ENCODE measurements around the gene ZNF710. TPM values are rescaled to one million over a fixed set of nuclear protein-coding genes. Genes with fewer than 3 reads are reported as not detected.

Gene ZNF710
- total RNA-seq, 4 donors from 2014 or later: 27.3 to 43.4 (median 35.6) TPM

GRCh38 chr15:89997079-89997478 lies 4.0 kb upstream of the ZNF710 start:
- DNase-seq: no peak
- TF ChIP-seq CTCF (IDR thresholded peaks at IDR 0.05) (no peak), EP300 (IDR thresholded peaks at IDR 0.05; ENCODE audit: low read depth) (no peak), POLR2A (IDR thresholded peaks at IDR 0.05) (no peak), POLR2AphosphoS5 (IDR thresholded peaks at IDR 0.05) (no peak)
- H3K4me1 ChIP-seq: peaks cover 0 to 31% (median 25%) of the 10 kb centered on the region in 4 donors
- H3K27me3 ChIP-seq: no peaks in the 10 kb centered on the region
- 71 to 72% methylated on average over 4 of the region's 4 CpGs for WGBS, 2 donors (ENCODE audit: low coverage in 1 of 2)
- in situ Hi-C loops (cut with MboI; ENCODE audit: low pct_ligation_motif_present in 1 of 4, low pct_unique_long_range_greater_than_20kb in 1 of 4, low sequenced_read_pairs in 3 of 4): no loop called here
- H3K27ac ChIP-seq: no peak overlapping the region
- H3K36me3 ChIP-seq: no peaks in the 10 kb centered on the region
- no peak overlapping the region for H3K4me3 ChIP-seq
- intact Hi-C loops (cut with DNase I; ENCODE audit: low total_unique reads): no loop called here
- no peaks in the 10 kb centered on the region for H3K9me3 ChIP-seq

- WGBS, 2 donors (ENCODE audit: low coverage in 1 of 2): 0 to 30% methylated on average over 1 to 5 of the region's 5 CpGs
- intact Hi-C loops (cut with DNase I; ENCODE audit: low total_unique reads): no loop called here
- Histone ChIP-seq H3K4me3 (no peak overlapping the region), H3K9me3 (no peaks in the 10 kb centered on the region), H3K4me1 (peaks cover 4 to 38% (median 31%) of the 10 kb centered on the region in 4 donors), H3K36me3 (no peaks in the 10 kb centered on the region), H3K27ac (peak overlapping the region; percentile 19 to 91 (median 39)), H3K27me3 (no peaks in the 10 kb centered on the region)
- in situ Hi-C loops (cut with MboI; ENCODE audit: low pct_ligation_motif_present in 1 of 4, low pct_unique_long_range_greater_than_20kb in 1 of 4, low sequenced_read_pairs in 3 of 4): no loop called here
- TF ChIP-seq EP300 (IDR thresholded peaks at IDR 0.05; ENCODE audit: low read depth) (no peak), POLR2AphosphoS5 (IDR thresholded peaks at IDR 0.05) (peak in 1 of 3 donors; percentile 23), CTCF (IDR thresholded peaks at IDR 0.05) (no peak)
- no peak for DNase-seq
These were observed 2.9 kb upstream of the ZNF710 start for GRCh38 chr15:89998141-89998661.

- intact Hi-C loops (cut with DNase I; ENCODE audit: low total_unique reads): no loop called here
- Histone ChIP-seq H3K36me3 (no peaks in the 10 kb centered on the region), H3K4me3 (no peak overlapping the region), H3K27me3 (no peaks in the 10 kb centered on the region), H3K4me1 (peaks cover 11 to 47% (median 39%) of the 10 kb centered on the region in 4 donors), H3K9me3 (no peaks in the 10 kb centered on the region), H3K27ac (peak overlapping the region; percentile 85 to 96 (median 93))
- no peak for TF ChIP-seq POLR2A (IDR thresholded peaks at IDR 0.05)
- no peak for TF ChIP-seq POLR2AphosphoS5 (IDR thresholded peaks at IDR 0.05)
- TF ChIP-seq EP300 (IDR thresholded peaks at IDR 0.05; ENCODE audit: low read depth): no peak
- no peak for TF ChIP-seq CTCF (IDR thresholded peaks at IDR 0.05)
- in situ Hi-C loops (cut with MboI; ENCODE audit: low pct_ligation_motif_present in 1 of 4, low pct_unique_long_range_greater_than_20kb in 1 of 4, low sequenced_read_pairs in 3 of 4): no loop called here
- no peak for DNase-seq
- 64 to 77% methylated on average over 4 to 12 of the region's 12 CpGs for WGBS, 2 donors (ENCODE audit: low coverage in 1 of 2)
These were observed 2.0 kb upstream of the ZNF710 start for GRCh38 chr15:89998923-89999675.

- WGBS, 2 donors (ENCODE audit: low coverage in 1 of 2): 27% methylated on average over 14 of the region's 14 CpGs; no CpG with 5 or more reads in 1 of the 2 donors
- no peaks in the 10 kb centered on the region for H3K27me3 ChIP-seq
- peak in 1 of 3 donors; percentile 22 for TF ChIP-seq POLR2AphosphoS5 (IDR thresholded peaks at IDR 0.05)
- no peak for TF ChIP-seq EP300 (IDR thresholded peaks at IDR 0.05; ENCODE audit: low read depth)
- TF ChIP-seq POLR2A (IDR thresholded peaks at IDR 0.05): peak; percentile 35
- intact Hi-C loops (cut with DNase I; ENCODE audit: low total_unique reads): loop anchor here (5.0 kb wide), 1 partner anchor 87 kb away; the partner anchor contains the start of gene ARPIN
- H3K27ac ChIP-seq: peak overlapping the region; percentile 85 to 96 (median 93)
- in situ Hi-C loops (cut with MboI; ENCODE audit: low pct_ligation_motif_present in 1 of 4, low pct_unique_long_range_greater_than_20kb in 1 of 4, low sequenced_read_pairs in 3 of 4): no loop called here
- H3K4me1 ChIP-seq: peaks cover 14 to 53% (median 45%) of the 10 kb centered on the region in 4 donors
- H3K9me3 ChIP-seq: no peaks in the 10 kb centered on the region
- H3K4me3 ChIP-seq: peak overlapping the region in 3 of 4 donors; percentile 61 to 87 (median 72)
- no peaks in the 10 kb centered on the region for H3K36me3 ChIP-seq
- DNase-seq: peak; percentile 37
These were observed 1.4 kb upstream of the ZNF710 start for GRCh38 chr15:89999676-90000185.
